ENCODE data around the gene PDE4D. TPM values are rescaled to one million over a fixed set of nuclear protein-coding genes. Genes with fewer than 3 reads are reported as not detected.
"Not testable (repeated sequence)": the region's sequence is repeated elsewhere in the genome, so short reads cannot be mapped to it uniquely, and the experiment has no call there.

Gene PDE4D
- total and polyA plus RNA-seq, 8 donors: 1.5 to 7.1 (median 3.1) TPM

GRCh38 chr5:59416026-59416425 is 477.5 kb downstream of the PDE4D start:
- Histone ChIP-seq H3K27ac (no peak overlapping the region), H3K4me1 (peaks cover 0 to 4% (median 0%) of the 10 kb centered on the region in 3 donors), H3K36me3 (no peaks in the 10 kb centered on the region), H3K27me3 (no peaks in the 10 kb centered on the region), H3K4me3 (no peak overlapping the region), H3K9me3 (no peaks in the 10 kb centered on the region)
- intact Hi-C loops (cut with DNase I): no loop called here
- DNase-seq: no peak
- no peak for ATAC-seq
- TF ChIP-seq, protein P1, sequence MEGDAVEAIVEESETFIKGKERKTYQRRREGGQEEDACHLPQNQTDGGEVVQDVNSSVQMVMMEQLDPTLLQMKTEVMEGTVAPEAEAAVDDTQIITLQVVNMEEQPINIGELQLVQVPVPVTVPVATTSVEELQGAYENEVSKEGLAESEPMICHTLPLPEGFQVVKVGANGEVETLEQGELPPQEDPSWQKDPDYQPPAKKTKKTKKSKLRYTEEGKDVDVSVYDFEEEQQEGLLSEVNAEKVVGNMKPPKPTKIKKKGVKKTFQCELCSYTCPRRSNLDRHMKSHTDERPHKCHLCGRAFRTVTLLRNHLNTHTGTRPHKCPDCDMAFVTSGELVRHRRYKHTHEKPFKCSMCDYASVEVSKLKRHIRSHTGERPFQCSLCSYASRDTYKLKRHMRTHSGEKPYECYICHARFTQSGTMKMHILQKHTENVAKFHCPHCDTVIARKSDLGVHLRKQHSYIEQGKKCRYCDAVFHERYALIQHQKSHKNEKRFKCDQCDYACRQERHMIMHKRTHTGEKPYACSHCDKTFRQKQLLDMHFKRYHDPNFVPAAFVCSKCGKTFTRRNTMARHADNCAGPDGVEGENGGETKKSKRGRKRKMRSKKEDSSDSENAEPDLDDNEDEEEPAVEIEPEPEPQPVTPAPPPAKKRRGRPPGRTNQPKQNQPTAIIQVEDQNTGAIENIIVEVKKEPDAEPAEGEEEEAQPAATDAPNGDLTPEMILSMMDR (IDR thresholded peaks at IDR 0.05): no peak
- WGBS, 2 donors: 87 to 91% methylated on average over 4 of the region's 4 CpGs
- FAIRE-seq: no peak

DNA sequence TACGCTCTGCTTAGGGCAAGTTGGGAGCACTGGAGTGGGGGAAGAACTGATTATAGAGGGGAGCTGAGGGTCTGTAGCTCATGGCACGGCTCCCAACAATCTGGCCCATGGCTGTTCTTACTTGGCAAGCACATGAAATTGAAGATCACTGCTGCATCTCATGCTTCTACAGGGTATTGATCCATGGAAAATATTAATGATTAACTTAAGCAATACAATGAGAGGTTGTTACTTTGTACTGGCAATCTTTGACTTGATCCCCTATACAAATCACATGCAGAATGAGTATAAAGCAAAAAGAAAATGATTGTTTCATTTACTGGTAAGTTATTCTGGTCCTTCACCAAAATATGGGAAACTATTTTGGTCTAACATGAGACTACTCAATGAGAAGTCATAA is 481.1 kb downstream of the PDE4D start:
- 53 to 70% methylated on average over 2 of the region's 2 CpGs for WGBS, 2 donors
- DNase-seq (no peak), ATAC-seq (no peak), FAIRE-seq (no peak)
- H3K4me1 ChIP-seq: peaks cover 0 to 4% (median 0%) of the 10 kb centered on the region in 3 donors
- no peaks in the 10 kb centered on the region for H3K9me3 ChIP-seq
- intact Hi-C loops (cut with DNase I): no loop called here
- TF ChIP-seq, protein P1 (IDR thresholded peaks at IDR 0.05): no peak
- H3K4me3 ChIP-seq: no peak overlapping the region
- H3K27ac ChIP-seq: no peak overlapping the region
- no peaks in the 10 kb centered on the region for H3K36me3 ChIP-seq
- no peaks in the 10 kb centered on the region for H3K27me3 ChIP-seq

- FAIRE-seq: not testable (repeated sequence)
Observed at GRCh38 chr5:59408997-59409396, 484.5 kb downstream of the PDE4D start.

GRCh38 chr5:59407967-59408366 is 485.6 kb downstream of the PDE4D start:
- DNase-seq: no peak
- Histone ChIP-seq H3K36me3 (no peaks in the 10 kb centered on the region), H3K9me3 (no peaks in the 10 kb centered on the region), H3K4me1 (peaks cover 0 to 4% (median 0%) of the 10 kb centered on the region in 3 donors), H3K4me3 (no peak overlapping the region), H3K27ac (no peak overlapping the region), H3K27me3 (no peaks in the 10 kb centered on the region)
- intact Hi-C loops (cut with DNase I): loop anchor here in 1 of 3 donors (10.0 kb wide), 1 partner anchor 77 kb away; no protein-coding TSS in a partner anchor
- 96 to 97% methylated on average over 1 of the region's 1 CpG for WGBS, 2 donors
- no peak for FAIRE-seq
- TF ChIP-seq, protein P1 (IDR thresholded peaks at IDR 0.05): no peak
- ATAC-seq: no peak

More at GRCh38 chr5:59408997-59409396, 484.5 kb downstream of the PDE4D start:
- intact Hi-C loops (cut with DNase I): loop anchor here in 1 of 3 donors (10.0 kb wide), 1 partner anchor 76 kb away; no protein-coding TSS in a partner anchor
- DNase-seq, H3K4me3 ChIP-seq, H3K27me3 ChIP-seq, H3K27ac ChIP-seq, ATAC-seq, H3K9me3 ChIP-seq, H3K36me3 ChIP-seq, H3K4me1 ChIP-seq: not testable (repeated sequence)
- WGBS, 2 donors: 96 to 100% methylated on average over 3 of the region's 3 CpGs

- TF ChIP-seq, protein P1 (IDR thresholded peaks at IDR 0.05): no peak
- Histone ChIP-seq H3K4me3 (no peak overlapping the region), H3K27me3 (no peaks in the 10 kb centered on the region), H3K27ac (no peak overlapping the region), H3K4me1 (no peaks in the 10 kb centered on the region), H3K9me3 (no peaks in the 10 kb centered on the region), H3K36me3 (no peaks in the 10 kb centered on the region)
- whole genome bisulfite sequencing, 2 donors: 25 to 29% methylated on average over 2 of the region's 2 CpGs
- DNase-seq (no peak), ATAC-seq (no peak), FAIRE-seq (no peak)
- intact Hi-C loops (cut with DNase I): loop anchor here in 1 of 3 donors (10.0 kb wide), 1 partner anchor 83 kb away; no protein-coding TSS in a partner anchor
Observed at GRCh38 chr5:59401637-59402036, 491.9 kb downstream of the PDE4D start.

GRCh38 chr5:59394956-59395355 is 498.6 kb downstream of the PDE4D start:
- WGBS, 2 donors: 72 to 83% methylated on average over 1 to 12 of the region's 15 CpGs
- FAIRE-seq; intact Hi-C loops (cut with DNase I): not testable (repeated sequence)

More at GRCh38 chr5:59394956-59395355, 498.6 kb downstream of the PDE4D start:
- H3K27me3 ChIP-seq, H3K36me3 ChIP-seq, DNase-seq, H3K4me3 ChIP-seq, ATAC-seq, H3K27ac ChIP-seq, H3K4me1 ChIP-seq, H3K9me3 ChIP-seq: not testable (repeated sequence)

Data from pancreas (tissue), 10 donors.